Eye (tissue), 1 donor: ENCODE results near the gene RAD51B.

Experiments
- DNase-seq: peaks from one replicate; pipeline ENCODE4 v3.0.0-alpha.2; 2015

Gene RAD51B

DNA sequence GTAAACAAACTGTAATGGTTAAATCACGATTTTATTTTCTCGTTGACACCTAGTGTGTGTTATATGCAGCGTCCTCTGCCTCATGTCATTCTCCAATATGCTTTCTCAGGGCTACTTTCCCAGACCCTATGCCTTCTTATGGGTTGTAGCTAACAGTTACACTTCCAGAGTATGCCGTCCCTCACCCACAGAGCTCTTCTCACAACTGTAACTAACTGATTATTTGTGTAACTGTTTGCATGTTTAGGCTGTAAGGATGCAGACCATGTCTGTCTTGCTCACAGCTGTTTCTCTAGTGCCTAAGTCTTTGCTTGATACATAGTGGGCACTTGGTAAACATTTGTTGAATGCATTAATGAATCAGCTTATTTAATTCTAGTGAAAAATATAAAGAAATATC lies 555.8 kb downstream of the RAD51B start:
- DNase-seq: no peak

GRCh38 chr14:68376067-68376779 lies 556.6 kb downstream of the RAD51B start:
- no peak for DNase-seq

GRCh38 chr14:68377006-68377405 lies 557.4 kb downstream of the RAD51B start:
- DNase-seq: no peak

DNA sequence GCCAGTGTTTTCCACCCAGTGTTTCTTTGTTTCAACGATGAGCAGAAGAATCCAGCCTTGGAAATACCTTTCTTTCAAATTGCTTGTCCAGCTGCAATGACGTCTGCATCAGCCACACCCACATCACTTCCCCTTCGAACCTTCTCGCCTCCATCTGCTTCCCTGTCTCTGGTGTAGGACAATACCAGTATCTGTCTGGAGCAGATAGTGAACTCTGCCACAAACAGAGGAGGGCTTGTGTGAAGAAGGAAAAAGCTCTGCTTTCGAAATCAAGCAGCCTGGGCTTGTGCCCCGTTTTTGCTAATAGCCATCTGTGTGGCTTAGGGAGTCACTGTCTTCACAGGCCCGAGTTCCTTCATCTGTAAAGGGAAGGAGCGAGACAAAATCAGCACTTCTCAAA lies 557.9 kb downstream of the RAD51B start:
- no peak for DNase-seq

DNA sequence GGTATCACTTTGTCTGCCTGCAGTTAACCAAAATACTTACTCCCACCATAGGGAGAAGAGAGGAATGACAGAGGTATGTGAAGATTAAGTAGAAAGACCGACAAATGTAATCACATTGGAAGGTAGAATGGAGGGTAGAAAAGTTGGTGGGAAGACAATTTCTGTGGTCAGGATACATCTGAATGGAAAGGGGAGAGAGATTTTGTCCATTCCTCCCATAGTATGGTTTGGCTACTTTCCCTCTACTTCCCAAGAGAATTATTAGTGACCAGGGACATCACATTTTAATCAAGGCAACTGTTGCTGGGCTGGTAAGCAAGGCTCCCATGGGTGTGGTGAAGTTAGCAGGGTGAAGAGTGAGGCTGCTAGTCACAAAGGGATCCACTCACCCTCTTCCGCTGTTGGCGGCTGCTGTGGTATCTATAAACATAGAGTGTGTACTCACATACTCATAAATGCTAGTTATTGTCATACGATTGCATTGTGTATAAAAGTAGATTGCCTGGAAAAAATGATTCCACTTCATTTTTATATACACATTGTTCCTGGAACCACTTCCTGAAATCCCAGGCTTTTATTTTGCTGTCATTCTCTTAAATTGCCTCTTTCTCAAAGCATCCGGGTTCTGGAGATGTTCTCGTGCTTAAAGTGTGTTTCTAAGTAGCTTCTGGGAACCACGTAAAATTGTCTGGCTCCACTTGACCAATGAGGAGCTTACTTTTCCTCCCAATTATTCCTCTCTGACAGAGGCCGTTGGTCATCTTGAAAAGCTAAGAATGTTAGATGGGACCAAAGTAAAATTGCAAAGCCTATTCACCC lies 560.1 kb downstream of the RAD51B start:
- DNase-seq: no peak

DNA sequence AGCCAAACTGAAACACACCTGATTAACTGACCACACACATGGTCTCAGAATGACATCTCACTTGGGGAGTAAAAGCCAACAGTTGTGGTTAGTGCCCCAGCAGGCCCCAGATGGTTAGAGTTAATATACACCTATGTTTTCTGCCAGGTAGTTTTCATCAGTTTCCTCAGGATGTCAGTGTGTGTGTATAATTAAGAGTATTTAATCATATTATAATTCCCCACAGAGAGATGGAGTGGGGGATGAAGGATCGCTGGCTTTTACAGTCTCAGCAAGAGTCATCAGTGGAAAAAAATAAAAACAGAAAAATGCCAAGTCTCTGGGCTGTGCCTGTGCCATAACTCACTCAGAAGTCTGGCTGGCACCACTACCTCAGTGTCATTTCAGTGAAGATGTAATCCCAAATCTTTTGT lies 560.8 kb downstream of the RAD51B start:
- no peak for DNase-seq

- DNase-seq: no peak
Observed at GRCh38 chr14:68384335-68384734, 564.8 kb downstream of the RAD51B start.

GRCh38 chr14:68384881-68385280 lies 565.3 kb downstream of the RAD51B start:
- no peak for DNase-seq

DNA sequence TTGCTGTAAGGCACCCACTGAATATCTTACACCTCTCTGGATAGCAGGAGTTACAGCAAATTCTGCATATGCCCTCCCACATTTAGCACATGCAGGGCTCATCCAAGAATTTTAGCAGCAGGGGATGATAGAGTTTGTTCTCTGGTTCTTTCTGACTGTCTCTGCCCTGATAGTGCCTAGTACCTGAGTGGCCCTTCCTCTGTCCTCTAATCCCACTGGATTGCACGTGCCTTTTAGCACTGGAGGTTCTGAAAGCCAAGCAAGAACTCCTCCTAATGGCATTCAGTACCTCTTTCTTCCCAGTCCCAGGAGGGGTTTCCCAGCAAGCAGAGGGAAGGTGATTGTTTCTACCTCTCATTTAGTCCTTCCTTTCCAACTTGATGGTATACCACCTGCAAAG lies 566.9 kb downstream of the RAD51B start:
- no peak for DNase-seq

DNA sequence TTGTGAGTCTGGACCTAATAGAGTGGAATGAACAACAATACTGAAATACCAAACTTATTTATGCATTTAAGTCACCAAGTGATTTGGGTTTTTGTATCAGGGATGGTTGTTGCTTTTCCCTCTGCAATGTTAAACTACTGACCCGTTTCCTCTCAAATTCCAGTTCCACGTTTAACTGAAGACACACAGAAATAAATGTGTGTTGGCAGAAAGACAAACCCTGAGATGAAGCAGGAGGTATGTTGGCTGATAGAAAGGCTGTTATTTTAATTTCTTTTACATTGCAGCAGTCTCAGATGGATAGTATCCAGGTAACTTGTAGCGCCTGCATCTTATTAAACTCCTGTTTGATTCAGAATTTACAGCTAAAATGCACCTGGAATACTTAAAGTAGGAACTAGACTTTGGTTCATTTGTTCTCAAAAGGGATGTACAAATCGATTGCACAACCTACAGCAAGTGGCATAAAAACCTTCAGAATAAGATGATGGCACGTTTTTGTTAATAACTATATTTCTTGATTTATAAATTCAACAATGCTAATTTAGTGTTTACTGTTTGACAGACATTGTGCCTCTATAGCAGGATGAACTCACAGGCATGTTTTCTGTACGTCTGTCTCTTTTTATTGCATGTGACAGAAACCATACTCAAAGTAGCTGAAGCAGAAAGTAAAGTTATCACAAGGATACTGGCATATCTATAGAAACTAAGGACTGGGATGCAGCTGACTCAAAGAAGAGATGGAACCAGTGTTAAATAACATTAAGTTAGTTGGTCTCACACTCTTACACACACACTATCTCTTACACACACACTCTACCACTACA lies 567.6 kb downstream of the RAD51B start:
- DNase-seq: peak; percentile 74

DNA sequence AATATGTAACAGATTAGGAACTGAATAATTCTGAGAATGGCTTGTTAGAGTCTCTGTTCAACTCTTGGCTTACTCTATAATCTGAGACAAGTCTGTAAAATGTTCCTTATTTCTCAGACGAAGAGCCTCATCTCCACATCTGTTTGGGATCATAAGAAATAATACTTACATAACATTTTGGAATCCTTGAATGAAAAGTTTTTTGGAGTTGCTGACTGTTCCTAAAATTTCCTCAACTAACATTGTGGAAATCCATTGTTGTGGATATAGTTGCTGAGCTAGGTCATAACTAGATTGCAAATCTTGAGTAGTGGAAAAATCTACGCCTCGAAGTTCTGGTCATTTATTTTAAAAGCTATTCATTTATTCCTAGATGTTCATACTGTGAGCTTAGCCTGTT lies 570.4 kb downstream of the RAD51B start:
- DNase-seq: no peak

DNA sequence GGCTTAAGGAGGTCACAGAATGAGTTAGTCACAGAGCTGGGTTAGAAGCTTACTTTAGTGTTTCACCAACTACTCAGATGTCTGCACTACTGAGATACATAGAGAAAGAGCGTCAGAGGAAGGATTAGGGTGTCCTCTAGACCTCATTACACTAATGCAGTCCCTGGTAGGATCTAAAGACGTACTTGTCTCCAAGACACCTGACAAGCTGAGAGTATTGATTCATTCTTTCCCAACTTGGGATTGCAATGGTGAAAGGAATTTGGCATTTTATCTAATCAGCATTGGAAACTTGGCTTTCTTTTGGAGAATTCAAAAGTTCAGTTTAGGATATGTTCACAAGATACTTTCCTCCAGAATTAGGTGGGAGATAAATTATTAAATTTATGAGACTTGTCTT lies 571.2 kb downstream of the RAD51B start:
- DNase-seq: no peak

- no peak for DNase-seq
Observed at GRCh38 chr14:68391311-68392014, 571.9 kb downstream of the RAD51B start.

DNA sequence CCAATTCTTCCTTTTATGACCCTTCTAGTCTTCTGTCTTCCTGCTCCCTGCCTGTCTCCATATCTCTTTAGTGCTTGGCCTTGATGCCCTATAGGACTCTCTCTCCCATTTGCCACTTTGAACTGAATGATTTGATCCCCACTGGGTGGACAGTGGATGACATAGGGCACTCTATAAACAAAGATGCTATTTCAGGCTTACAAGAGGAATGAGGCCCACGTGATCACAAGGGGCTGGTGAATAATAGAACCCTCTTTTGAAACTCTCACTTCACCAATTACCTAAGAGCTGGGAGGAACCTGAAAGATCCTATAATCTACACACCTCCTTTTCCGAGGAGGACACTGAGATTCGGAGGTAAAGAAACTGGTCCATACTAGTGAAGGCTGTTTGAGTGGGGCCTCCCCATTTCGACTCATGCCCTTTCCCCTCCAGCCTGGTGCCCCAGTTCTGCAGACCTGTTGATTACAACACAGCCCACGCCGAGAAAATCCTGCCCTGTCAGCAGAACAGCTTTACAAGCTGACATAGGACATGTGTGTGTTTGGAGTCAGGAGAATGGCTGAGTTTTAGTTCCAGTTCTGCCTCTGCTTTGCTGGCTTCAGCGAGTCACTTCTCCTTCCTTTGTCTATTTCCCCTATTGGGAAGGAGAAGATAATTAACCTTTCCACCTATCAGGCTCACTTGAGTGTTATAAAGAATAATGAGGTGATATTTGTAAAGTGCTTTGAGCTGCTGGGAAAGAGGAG lies 573.0 kb downstream of the RAD51B start:
- peak; percentile 58 for DNase-seq

GRCh38 chr14:68393259-68393658 lies 573.7 kb downstream of the RAD51B start:
- no peak for DNase-seq

DNA sequence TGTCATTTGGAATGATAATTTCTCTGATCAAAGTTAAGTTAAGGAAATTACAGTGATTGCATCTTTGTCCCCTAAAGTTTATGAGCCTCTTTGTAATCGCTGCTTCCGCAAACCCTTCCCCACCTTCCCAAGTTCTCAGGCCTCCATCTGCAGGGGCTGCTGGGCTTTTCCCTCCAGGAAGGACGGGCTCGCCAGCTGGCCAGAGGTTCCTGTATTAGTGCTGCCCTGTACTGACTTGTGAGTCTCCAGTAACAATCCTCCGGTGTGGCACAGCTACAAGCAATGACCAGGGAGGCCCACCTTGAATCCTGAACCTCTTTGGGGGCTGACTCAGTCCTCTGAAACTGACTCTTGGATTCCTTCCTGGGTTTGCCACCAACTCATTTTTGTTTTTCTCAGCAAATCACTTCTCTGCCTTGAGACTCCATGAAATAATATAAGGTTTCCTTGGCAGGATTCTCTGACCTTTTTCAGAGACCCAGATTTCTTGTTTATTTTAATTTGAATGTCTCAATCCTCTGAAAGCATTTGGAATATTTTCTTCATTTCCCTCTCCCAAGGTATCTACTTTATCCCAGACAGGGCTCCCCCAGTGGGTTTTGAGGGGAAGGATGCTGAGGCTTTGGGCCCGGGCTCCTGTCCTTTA lies 574.7 kb downstream of the RAD51B start:
- no peak for DNase-seq

DNA sequence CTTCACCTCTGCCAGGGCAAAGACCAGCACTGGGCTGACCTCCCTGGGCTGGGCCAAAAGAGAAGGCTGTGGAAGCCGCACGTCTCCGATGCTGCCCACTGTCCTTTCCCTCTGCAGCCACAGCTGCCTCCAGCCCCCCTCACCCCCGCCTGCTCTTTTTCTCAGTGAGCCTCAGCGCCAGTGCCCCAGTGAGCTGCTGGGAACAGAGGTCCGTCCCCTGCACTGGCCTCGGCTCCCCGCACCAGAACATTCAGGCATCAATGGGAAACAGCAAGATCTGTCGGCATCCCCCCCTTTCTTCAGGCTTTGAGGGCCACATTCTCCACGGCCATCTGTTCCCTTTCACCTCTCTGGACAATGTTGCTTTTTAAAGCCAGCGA lies 575.2 kb downstream of the RAD51B start:
- peak; percentile 70 for DNase-seq

GRCh38 chr14:68395604-68396003 lies 576.0 kb downstream of the RAD51B start:
- no peak for DNase-seq

DNA sequence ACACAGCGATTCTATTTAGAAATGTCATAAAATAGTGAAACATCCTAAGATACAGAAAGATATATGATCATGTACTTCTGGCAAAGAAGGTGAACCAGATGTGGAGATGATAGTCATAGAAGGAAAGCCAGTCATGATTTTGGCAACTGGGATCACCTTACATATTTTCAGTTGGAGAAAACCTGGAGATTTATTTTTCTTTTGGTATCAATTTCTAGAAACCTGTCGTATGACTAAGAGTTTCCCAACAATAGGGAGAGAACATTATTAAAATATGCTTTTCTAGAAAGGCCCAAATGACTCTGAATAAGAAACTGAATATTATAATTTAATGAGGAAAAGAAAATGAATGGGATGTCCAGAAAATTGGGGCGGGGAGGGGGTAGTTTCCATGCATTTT lies 576.9 kb downstream of the RAD51B start:
- no peak for DNase-seq

- DNase-seq: no peak
Observed at GRCh38 chr14:68397371-68397811, 577.8 kb downstream of the RAD51B start.

DNA sequence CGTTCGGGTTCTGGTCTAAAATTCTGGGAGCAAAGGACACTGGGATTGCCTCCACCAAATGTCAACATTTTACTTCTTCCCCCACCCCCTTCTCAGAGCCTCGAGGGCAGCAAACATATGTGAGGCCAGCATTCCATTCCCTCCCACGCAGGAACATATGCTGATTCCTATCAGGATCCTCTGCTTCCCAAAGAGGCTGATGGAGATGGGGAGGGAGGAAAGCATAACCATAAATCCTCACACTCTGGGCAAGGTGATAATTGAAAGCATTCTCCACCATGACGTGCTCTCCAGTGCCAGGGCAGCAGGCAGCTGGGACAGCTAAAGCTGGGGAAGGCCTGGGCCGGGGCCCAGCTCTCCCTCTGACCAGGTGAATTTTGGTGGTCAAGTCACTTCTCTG lies 578.2 kb downstream of the RAD51B start:
- DNase-seq: peak; percentile 66

DNA sequence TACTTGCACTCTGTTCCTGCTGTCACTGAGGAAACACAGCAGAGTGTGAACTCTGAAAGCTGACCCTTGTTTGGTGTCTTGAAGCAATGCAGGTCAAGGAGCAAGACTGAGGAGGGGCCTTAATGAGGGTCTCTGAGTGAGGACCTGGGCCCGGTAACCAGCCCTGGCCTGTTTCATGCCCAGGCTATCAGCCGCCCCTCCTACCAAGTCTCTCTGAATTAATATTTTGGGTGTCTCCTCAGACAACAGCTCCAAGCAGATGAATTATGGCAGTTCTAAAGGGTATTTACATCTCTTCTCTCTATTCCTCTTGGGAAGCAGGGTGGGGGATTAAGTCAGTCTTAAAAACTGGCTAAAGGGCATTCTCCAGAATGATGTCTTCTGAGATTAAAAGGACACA lies 578.8 kb downstream of the RAD51B start:
- DNase-seq: no peak
